ENCODE measurements around the gene HOMER3. TPM values are rescaled to one million over a fixed set of nuclear protein-coding genes. Genes with fewer than 3 reads are reported as not detected.

HOMER3 gene
- total and polyA plus RNA-seq, 2 of the 13 experiments (the other 11 are each of a cell fraction or from before 2014, with no cell fraction given): 21.3 to 27.3 TPM

- intact Hi-C loops (cut with micrococcal nuclease; ENCODE audit: unreplicated experiment) (loop anchor here (2.0 kb wide), 1 partner anchor 17 kb away; no protein-coding TSS in a partner anchor), in situ Hi-C loops (cut with HindIII; ENCODE audit: extremely low pct_ligation_motif_present, low pct_unique_long_range_greater_than_20kb) (loop anchor here (5.0 kb wide), 1 partner anchor 44 kb away; no protein-coding TSS in a partner anchor)
- no peaks in the 10 kb centered on the region for H4K20me1 ChIP-seq (ENCODE audit: insufficient read depth, low read length)
- H3K4me1 ChIP-seq (ENCODE audit: insufficient read depth, low read length): peaks cover 47% of the 10 kb centered on the region
- peak overlapping the region; percentile 65 for H3K4me2 ChIP-seq (ENCODE audit: low read depth, low read length)
- H3K9me3 ChIP-seq (ENCODE audit: low read length): no peaks in the 10 kb centered on the region
- DNase-seq (ENCODE audit: low spot score) (peak; percentile 29), ATAC-seq (peak; percentile 13; the same call in 1 of the 3 replicates), FAIRE-seq (peak; percentile 36)
- CTCF ChIA-PET (ENCODE audit: low intra/inter-chr PET ratio, low total read pairs): no interaction called here
- no peak overlapping the region for H3K9ac ChIP-seq (ENCODE audit: insufficient read depth, low read depth, low read length)
- 25% methylated on average over 4 of the region's 4 CpGs for WGBS (ENCODE audit: low lambda C conversion rate)
- no peak overlapping the region for H2AFZ ChIP-seq (ENCODE audit: low read length)
- POLR2A ChIA-PET: no interaction called here
- H3K79me2 ChIP-seq (ENCODE audit: insufficient read depth, low read length): no peaks in the 10 kb centered on the region
- peaks cover 0 to 1% of the 10 kb centered on the region in 2 experiments; a peak in 1 of 5 replicates for H3K36me3 ChIP-seq (replicated peaks in 1 of 2; ENCODE audit: control insufficient read depth in 1 of 2, insufficient read depth in 2 of 2, low read length in 2 of 2)
- no peaks in the 10 kb centered on the region for H3K27me3 ChIP-seq (ENCODE audit: control insufficient read depth in 1 of 2, insufficient read depth in 2 of 2, low read length in 2 of 2)
- no peak overlapping the region; a peak in 1 of 6 replicates for H3K4me3 ChIP-seq (replicated peaks in 1 of 3; ENCODE audit: insufficient read depth in 1 of 3, low read depth in 2 of 3, low read length in 3 of 3)
- no TSS peak for BruUV-seq (replicated peaks)
- no peak overlapping the region for H3K27ac ChIP-seq (ENCODE audit: extremely low read length, insufficient read depth, low read length)
- no peak for TF ChIP-seq ELF4 (CRISPR knock-in tag; IDR thresholded peaks at IDR 0.05; ENCODE audit: borderline replicate concordance)
- no peak; the same call in 1 of the 2 replicates for TF ChIP-seq ZNF772 (CRISPR knock-in tag; IDR thresholded peaks at IDR 0.05)
- 0 out of 2 replicates have a peak, but pooled peaks have one; percentile 5 for TF ChIP-seq RARA (CRISPR knock-in tag; IDR thresholded peaks at IDR 0.05)
- TF ChIP-seq ZNF496 (CRISPR knock-in tag; IDR thresholded peaks at IDR 0.05; ENCODE audit: insufficient replicate concordance): no peak
- TF ChIP-seq ZNF530 (CRISPR knock-in tag; IDR thresholded peaks at IDR 0.05; ENCODE audit: low read depth): no peak
- TF ChIP-seq ZFX (CRISPR knock-in tag; IDR thresholded peaks at IDR 0.05; ENCODE audit: low read depth): peak; percentile 20; the same call in 1 of the 2 replicates
- TF ChIP-seq ZNF136 (CRISPR knock-in tag; IDR thresholded peaks at IDR 0.05; ENCODE audit: low read depth): no peak
- no peak for TF ChIP-seq HNF1A (IDR thresholded peaks at IDR 0.05; ENCODE audit: low read depth)
- TF ChIP-seq HNF1A (CRISPR knock-in tag; IDR thresholded peaks at IDR 0.05; ENCODE audit: borderline replicate concordance): no peak
- TF ChIP-seq RFXAP (CRISPR knock-in tag; IDR thresholded peaks at IDR 0.05; ENCODE audit: borderline replicate concordance): 0 out of 2 replicates have a peak, but pooled peaks have one; percentile 30
- TF ChIP-seq ZNF839 (CRISPR knock-in tag; IDR thresholded peaks at IDR 0.05; ENCODE audit: borderline replicate concordance): no peak
- no peak for TF ChIP-seq ATRX (CRISPR knock-in tag; IDR thresholded peaks at IDR 0.05; ENCODE audit: borderline replicate concordance)
- TF ChIP-seq ZBTB4 (CRISPR knock-in tag; IDR thresholded peaks at IDR 0.05; ENCODE audit: borderline replicate concordance): no peak
- no peak for TF ChIP-seq SMARCC2 (IDR thresholded peaks at IDR 0.05)
- TF ChIP-seq MED8 (CRISPR knock-in tag; IDR thresholded peaks at IDR 0.05; ENCODE audit: insufficient replicate concordance): no peak
- no peak for TF ChIP-seq MYNN (CRISPR knock-in tag; IDR thresholded peaks at IDR 0.05; ENCODE audit: low read depth)
- TF ChIP-seq ZSCAN29 (CRISPR knock-in tag; conservative IDR thresholded peaks at IDR 0.05): 0 out of 2 replicates have a peak, but pooled peaks have one; percentile 41
- TF ChIP-seq SNRNP70 (IDR thresholded peaks at IDR 0.05; ENCODE audit: low read depth, low read length): no peak
Observed at GRCh38 chr19:18943465-18943864, 2.4 kb upstream of the HOMER3 start.
